HFFc6 (cell line): ENCODE results near the gene ERFE. TPM values are rescaled to one million over a fixed set of nuclear protein-coding genes. Genes with fewer than 3 reads are reported as not detected.

Experiments
- DNase-seq: peaks from one replicate; pipeline ENCODE4 v3.0.0-alpha.2; 2018
- H3K27ac Mint-ChIP-seq: 2 replicates; pipeline ENCODE4 v1.8.0; 2020; ENCODE audit warnings: mild to moderate bottlenecking, mixed read lengths
- H3K27me3 Mint-ChIP-seq: 2 replicates; pipeline ENCODE4 v1.8.0; 2021; ENCODE audit warnings: mild to moderate bottlenecking, moderate library complexity, mixed read lengths; ENCODE audit not compliant: insufficient read depth
- H3K36me3 Mint-ChIP-seq: 2 replicates; pipeline ENCODE4 v1.8.0; 2021; ENCODE audit warnings: low read depth, mixed read lengths
- H3K4me1 Mint-ChIP-seq: 2 replicates; pipeline ENCODE4 v1.8.0; 2020; ENCODE audit warnings: low read depth, mixed read lengths
- H3K4me3 Mint-ChIP-seq: 2 replicates; pipeline ENCODE4 v1.8.0; 2020; ENCODE audit warnings: mild to moderate bottlenecking, moderate library complexity, mixed read lengths
- H3K9me3 Mint-ChIP-seq: 2 replicates; pipeline ENCODE4 v1.8.0; 2020; ENCODE audit warnings: mild to moderate bottlenecking, mixed read lengths
- CTCF ChIP-seq: fragments of 200-600 bp; sonication (generic); IDR thresholded peaks from 2 replicates; pipeline ENCODE4 v1.5.0; 2021; ENCODE audit warnings: antibody characterized with exemption, mild to moderate bottlenecking
- total RNA-seq, 6 experiments: library from RNA; stranded (reverse); fragmentation: NEBNext Ultra II Directional; extraction: Animal tissue kit (Norgen Biotek cat#: 25700); gene quantifications; 2 replicates in 1 of 6; 3 replicates in 5 of 6; pipeline ENCODE4 v1.2.3, GENCODE V29; 2021

ERFE gene
- total RNA-seq, 6 experiments from 2014 or later: 0.19 to 0.46 (median 0.41) TPM; not detected in 1

GRCh38 chr2:238141541-238142318, 17.0 kb upstream of the ERFE start:
- peak; percentile 50 for DNase-seq
- H3K27ac Mint-ChIP-seq: peak overlapping the region; percentile 63
- peaks cover 22% of the 10 kb centered on the region for H3K4me1 Mint-ChIP-seq
- H3K36me3 Mint-ChIP-seq: no peaks in the 10 kb centered on the region
- peak overlapping the region; percentile 7; the same call in 1 of the 2 replicates for H3K4me3 Mint-ChIP-seq
- TF ChIP-seq CTCF: no peak
- H3K9me3 Mint-ChIP-seq: no peaks in the 10 kb centered on the region
- peaks cover 3% of the 10 kb centered on the region for H3K27me3 Mint-ChIP-seq

GRCh38 chr2:238142382-238143205, 16.2 kb upstream of the ERFE start:
- H3K4me1 Mint-ChIP-seq: peaks cover 22% of the 10 kb centered on the region
- no peak for TF ChIP-seq CTCF
- H3K36me3 Mint-ChIP-seq: no peaks in the 10 kb centered on the region
- H3K4me3 Mint-ChIP-seq: no peak overlapping the region
- H3K27me3 Mint-ChIP-seq: peaks cover 3% of the 10 kb centered on the region
- DNase-seq: no peak
- no peaks in the 10 kb centered on the region for H3K9me3 Mint-ChIP-seq
- H3K27ac Mint-ChIP-seq: no peak overlapping the region

- no peak for TF ChIP-seq CTCF
Measured at GRCh38 chr2:238143239-238143951, 15.4 kb upstream of the ERFE start.

GRCh38 chr2:238144262-238144661, 14.5 kb upstream of the ERFE start:
- H3K27ac Mint-ChIP-seq: no peak overlapping the region
- TF ChIP-seq CTCF: no peak
- peaks cover 22% of the 10 kb centered on the region for H3K4me1 Mint-ChIP-seq
- no peaks in the 10 kb centered on the region for H3K9me3 Mint-ChIP-seq
- DNase-seq: no peak
- H3K4me3 Mint-ChIP-seq: no peak overlapping the region
- H3K27me3 Mint-ChIP-seq: peaks cover 3% of the 10 kb centered on the region
- no peaks in the 10 kb centered on the region for H3K36me3 Mint-ChIP-seq

More at GRCh38 chr2:238143239-238143951, 15.4 kb upstream of the ERFE start:
- Mint-ChIP-seq H3K4me1 (peaks cover 22% of the 10 kb centered on the region), H3K27me3 (peaks cover 3% of the 10 kb centered on the region), H3K4me3 (0 out of 2 replicates have a peak overlapping the region, but pooled peaks have one; percentile 41), H3K27ac (peak overlapping the region; percentile 65), H3K36me3 (no peaks in the 10 kb centered on the region), H3K9me3 (no peaks in the 10 kb centered on the region)
- DNase-seq: peak; percentile 56

GRCh38 chr2:238145046-238145445, 13.7 kb upstream of the ERFE start:
- Mint-ChIP-seq H3K4me3 (no peak overlapping the region), H3K4me1 (peaks cover 22% of the 10 kb centered on the region), H3K9me3 (no peaks in the 10 kb centered on the region), H3K36me3 (no peaks in the 10 kb centered on the region), H3K27ac (no peak overlapping the region), H3K27me3 (peaks cover 3% of the 10 kb centered on the region)
- no peak for TF ChIP-seq CTCF
- no peak for DNase-seq
